Measurements from ENCODE around the gene SMAD7. TPM values are rescaled to one million over a fixed set of nuclear protein-coding genes. Genes with fewer than 3 reads are reported as not detected.
"Not testable (repeated sequence)": the region's sequence is repeated elsewhere in the genome, so short reads cannot be mapped to it uniquely, and the experiment has no call there.

SMAD7 gene
- total and polyA plus RNA-seq, 7 donors = 13.2 to 29.1 (median 19.0) TPM

DNA sequence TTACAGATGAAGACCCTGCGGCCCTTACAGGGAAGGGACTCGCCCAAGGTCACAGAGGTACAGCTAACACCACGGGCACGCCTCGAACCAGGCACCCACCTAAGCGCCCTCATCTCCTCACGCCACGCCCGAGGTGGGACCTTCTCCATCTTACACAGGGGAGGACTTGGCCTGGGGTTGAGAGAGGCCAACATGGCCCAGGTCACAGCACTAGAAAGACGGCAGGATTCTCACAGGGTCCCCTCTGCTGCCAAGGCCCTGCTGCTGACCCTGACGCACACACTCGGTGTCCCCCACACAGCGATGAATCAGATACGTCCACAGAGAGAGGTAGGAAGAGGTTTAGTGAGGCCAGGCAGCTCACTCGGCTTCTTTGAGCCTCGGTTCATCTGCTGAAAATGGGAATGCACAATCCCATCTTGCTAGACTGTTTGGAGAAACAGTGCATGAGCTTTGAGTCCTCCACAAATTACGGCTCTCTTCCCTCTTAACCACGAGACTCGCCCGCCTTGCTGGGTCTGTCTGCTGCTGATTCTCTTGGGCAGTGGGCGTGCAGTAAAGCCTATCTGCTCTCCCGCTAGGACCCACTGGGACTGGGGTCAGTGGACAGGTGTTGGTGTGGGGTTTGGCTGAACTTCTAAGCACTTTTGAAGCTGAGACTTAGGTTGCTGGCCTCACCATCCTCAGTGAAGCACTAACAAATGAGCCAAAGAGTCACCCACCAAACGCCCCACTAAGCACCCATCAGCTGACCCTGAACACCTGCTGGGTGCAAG is 79.2 kb downstream of the SMAD7 start:
- Histone ChIP-seq H3K4me3 (no peak overlapping the region), H3K4me1 (peaks cover 0 to 16% (median 7%) of the 10 kb centered on the region in 4 donors), H3K36me3 (no peaks in the 10 kb centered on the region), H3K27me3 (no peaks in the 10 kb centered on the region), H3K9me3 (no peaks in the 10 kb centered on the region), H3K27ac (no peak overlapping the region)
- TF ChIP-seq EP300 (IDR thresholded peaks at IDR 0.05) = no peak
- no peak for TF ChIP-seq POLR2A (IDR thresholded peaks at IDR 0.05)
- TF ChIP-seq, protein P1, sequence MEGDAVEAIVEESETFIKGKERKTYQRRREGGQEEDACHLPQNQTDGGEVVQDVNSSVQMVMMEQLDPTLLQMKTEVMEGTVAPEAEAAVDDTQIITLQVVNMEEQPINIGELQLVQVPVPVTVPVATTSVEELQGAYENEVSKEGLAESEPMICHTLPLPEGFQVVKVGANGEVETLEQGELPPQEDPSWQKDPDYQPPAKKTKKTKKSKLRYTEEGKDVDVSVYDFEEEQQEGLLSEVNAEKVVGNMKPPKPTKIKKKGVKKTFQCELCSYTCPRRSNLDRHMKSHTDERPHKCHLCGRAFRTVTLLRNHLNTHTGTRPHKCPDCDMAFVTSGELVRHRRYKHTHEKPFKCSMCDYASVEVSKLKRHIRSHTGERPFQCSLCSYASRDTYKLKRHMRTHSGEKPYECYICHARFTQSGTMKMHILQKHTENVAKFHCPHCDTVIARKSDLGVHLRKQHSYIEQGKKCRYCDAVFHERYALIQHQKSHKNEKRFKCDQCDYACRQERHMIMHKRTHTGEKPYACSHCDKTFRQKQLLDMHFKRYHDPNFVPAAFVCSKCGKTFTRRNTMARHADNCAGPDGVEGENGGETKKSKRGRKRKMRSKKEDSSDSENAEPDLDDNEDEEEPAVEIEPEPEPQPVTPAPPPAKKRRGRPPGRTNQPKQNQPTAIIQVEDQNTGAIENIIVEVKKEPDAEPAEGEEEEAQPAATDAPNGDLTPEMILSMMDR (IDR thresholded peaks at IDR 0.05) = no peak
- TF ChIP-seq POLR2AphosphoS5 (IDR thresholded peaks at IDR 0.05) = no peak
- DNase-seq = no peak
- 87 to 89% methylated on average over 23 of the region's 23 CpGs for WGBS, 2 donors
- intact Hi-C loops (cut with DNase I) = no loop called here

- intact Hi-C loops (cut with DNase I); H3K27ac ChIP-seq; H3K9me3 ChIP-seq; H3K36me3 ChIP-seq; H3K4me3 ChIP-seq; DNase-seq; H3K27me3 ChIP-seq: not testable (repeated sequence)
- H3K4me1 ChIP-seq = peaks cover 0 to 21% (median 13%) of the 10 kb centered on the region in 4 donors
- 90 to 93% methylated on average over 13 of the region's 13 CpGs for WGBS, 2 donors
These were observed 79.8 kb downstream of the SMAD7 start for GRCh38 chr18:48870926-48871325.
